ENCODE results near the gene LY6G5B. TPM values are rescaled to one million over a fixed set of nuclear protein-coding genes. Genes with fewer than 3 reads are reported as not detected.

The LY6G5B gene
- total RNA-seq, 1 donor from 2014 or later = 12.6 TPM

- H3K27ac ChIP-seq = no peak overlapping the region
- intact Hi-C loops (cut with DNase I) = no loop called here
- peaks cover 36% of the 10 kb centered on the region for H3K36me3 ChIP-seq
- no peak for ATAC-seq
- no peak overlapping the region for H3K4me3 ChIP-seq
- peaks cover 38% of the 10 kb centered on the region for H3K4me1 ChIP-seq
- H3K27me3 ChIP-seq = no peaks in the 10 kb centered on the region
- no peak for TF ChIP-seq CTCF (IDR thresholded peaks at IDR 0.05)
- H3K9me3 ChIP-seq = no peaks in the 10 kb centered on the region
- no peak for DNase-seq
These were observed 11.6 kb upstream of the LY6G5B start for GRCh38 chr6:31658158-31658688.

- intact Hi-C loops (cut with DNase I) = no loop called here
- Histone ChIP-seq H3K4me3 (peak overlapping the region; percentile 80), H3K4me1 (peaks cover 43% of the 10 kb centered on the region), H3K27ac (peak overlapping the region; percentile 82), H3K27me3 (no peaks in the 10 kb centered on the region), H3K9me3 (no peaks in the 10 kb centered on the region), H3K36me3 (peaks cover 40% of the 10 kb centered on the region)
- no peak for ATAC-seq
- TF ChIP-seq CTCF (IDR thresholded peaks at IDR 0.05) = no peak
- DNase-seq = no peak
These were observed 10.7 kb upstream of the LY6G5B start for GRCh38 chr6:31658983-31659648.

- no peaks in the 10 kb centered on the region for H3K27me3 ChIP-seq
- no peaks in the 10 kb centered on the region for H3K9me3 ChIP-seq
- intact Hi-C loops (cut with DNase I) = no loop called here
- ATAC-seq (peak; percentile 52), DNase-seq (no peak)
- H3K27ac ChIP-seq = peak overlapping the region; percentile 82
- H3K4me3 ChIP-seq = peak overlapping the region; percentile 80
- H3K36me3 ChIP-seq = peaks cover 40% of the 10 kb centered on the region
- peaks cover 46% of the 10 kb centered on the region for H3K4me1 ChIP-seq
- TF ChIP-seq CTCF (IDR thresholded peaks at IDR 0.05) = no peak
These were observed 10.0 kb upstream of the LY6G5B start for GRCh38 chr6:31659649-31660380.

GRCh38 chr6:31660381-31661261, 9.2 kb upstream of the LY6G5B start, which contains the start of gene C6orf47:
TSS of gene C6orf47 (minus strand) at chr6:31660778. CDS start at chr6:31659947, 831 bp downstream.
- H3K27me3 ChIP-seq = no peaks in the 10 kb centered on the region
- ATAC-seq (peak; percentile 89), DNase-seq (peak; percentile 95)
- peaks cover 46% of the 10 kb centered on the region for H3K4me1 ChIP-seq
- no peak for TF ChIP-seq CTCF (IDR thresholded peaks at IDR 0.05)
- intact Hi-C loops (cut with DNase I) = no loop called here
- H3K27ac ChIP-seq = peak within 1 kb of the TSS; percentile 82
- no peaks in the 10 kb centered on the region for H3K9me3 ChIP-seq
- peaks cover 40% of the 10 kb centered on the region for H3K36me3 ChIP-seq
- peak within 1 kb of the TSS; percentile 80 for H3K4me3 ChIP-seq

Measured in upper lobe of right lung (tissue), 1 donor.